Fibroblast of peridontal ligament (primary cell): ENCODE results near the gene FHDC1.
"Not testable (repeated sequence)": the region's sequence is repeated elsewhere in the genome, so short reads cannot be mapped to it uniquely, and the experiment has no call there.

Experiments
- DNase-seq: peaks from one replicate; pipeline ENCODE4 v3.0.0-alpha.2; 2010; ENCODE audit errors: extremely low read depth

FHDC1 gene, protein sequence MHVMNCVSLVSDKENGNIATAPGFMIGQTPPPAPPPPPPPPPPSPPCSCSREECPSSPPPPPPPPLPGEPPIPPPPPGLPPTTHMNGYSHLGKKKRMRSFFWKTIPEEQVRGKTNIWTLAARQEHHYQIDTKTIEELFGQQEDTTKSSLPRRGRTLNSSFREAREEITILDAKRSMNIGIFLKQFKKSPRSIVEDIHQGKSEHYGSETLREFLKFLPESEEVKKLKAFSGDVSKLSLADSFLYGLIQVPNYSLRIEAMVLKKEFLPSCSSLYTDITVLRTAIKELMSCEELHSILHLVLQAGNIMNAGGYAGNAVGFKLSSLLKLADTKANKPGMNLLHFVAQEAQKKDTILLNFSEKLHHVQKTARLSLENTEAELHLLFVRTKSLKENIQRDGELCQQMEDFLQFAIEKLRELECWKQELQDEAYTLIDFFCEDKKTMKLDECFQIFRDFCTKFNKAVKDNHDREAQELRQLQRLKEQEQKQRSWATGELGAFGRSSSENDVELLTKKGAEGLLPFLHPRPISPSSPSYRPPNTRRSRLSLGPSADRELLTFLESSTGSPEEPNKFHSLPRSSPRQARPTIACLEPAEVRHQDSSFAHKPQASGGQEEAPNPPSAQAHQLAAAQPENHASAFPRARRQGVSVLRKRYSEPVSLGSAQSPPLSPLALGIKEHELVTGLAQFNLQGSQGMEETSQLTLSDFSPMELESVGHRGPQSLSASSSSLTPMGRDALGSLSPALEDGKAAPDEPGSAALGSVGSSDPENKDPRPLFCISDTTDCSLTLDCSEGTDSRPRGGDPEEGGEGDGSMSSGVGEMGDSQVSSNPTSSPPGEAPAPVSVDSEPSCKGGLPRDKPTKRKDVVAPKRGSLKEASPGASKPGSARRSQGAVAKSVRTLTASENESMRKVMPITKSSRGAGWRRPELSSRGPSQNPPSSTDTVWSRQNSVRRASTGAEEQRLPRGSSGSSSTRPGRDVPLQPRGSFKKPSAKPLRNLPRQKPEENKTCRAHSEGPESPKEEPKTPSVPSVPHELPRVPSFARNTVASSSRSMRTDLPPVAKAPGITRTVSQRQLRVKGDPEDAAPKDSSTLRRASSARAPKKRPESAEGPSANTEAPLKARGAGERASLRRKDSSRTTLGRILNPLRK

DNA sequence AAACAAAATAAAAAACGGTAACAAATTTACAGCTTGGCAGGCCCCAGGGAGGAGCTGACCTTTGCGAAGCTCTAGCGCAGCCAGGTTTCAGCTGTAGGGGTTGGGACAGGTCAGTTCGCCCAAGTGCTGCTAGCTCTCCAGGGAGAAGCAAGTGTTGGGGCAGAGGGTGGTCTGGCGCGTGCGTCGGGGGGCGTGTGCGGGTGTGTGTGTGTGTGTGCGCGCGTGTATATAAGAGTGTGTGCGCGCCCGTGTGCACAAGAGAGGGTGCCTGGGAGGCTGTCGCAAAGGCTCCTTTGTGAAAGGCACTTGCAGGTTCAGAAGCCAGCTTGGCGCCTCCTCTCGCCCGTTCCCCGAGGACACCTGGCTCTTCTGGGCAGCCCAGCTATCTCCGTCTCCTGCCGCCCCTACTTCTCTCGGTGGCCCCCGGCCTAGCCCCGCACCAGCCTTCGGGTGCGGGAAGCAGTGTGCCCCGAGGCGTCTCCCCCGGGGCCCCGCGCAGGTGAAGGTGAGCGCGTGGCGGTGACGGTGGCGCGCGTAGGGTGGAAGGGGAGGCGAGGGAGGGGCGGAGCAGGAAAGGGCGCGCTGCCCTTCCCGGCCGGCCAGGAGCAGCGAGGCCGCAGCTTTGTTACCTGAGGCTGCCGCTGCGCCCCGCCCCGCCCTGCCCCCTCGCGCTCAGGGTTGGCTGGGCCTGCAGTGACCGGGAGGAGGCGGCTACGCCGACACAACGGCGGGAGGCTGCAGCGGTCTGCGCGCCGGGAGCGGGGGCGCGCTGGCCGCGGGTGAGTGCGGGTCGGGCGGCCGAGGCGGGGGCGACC lies at the start of gene FHDC1:
Gene FHDC1, plus strand, starts transcription at position 693 of the 815 bp plus-strand sequence. CDS start 6,735 bp downstream, outside the sequence.
- no peak for DNase-seq

DNA sequence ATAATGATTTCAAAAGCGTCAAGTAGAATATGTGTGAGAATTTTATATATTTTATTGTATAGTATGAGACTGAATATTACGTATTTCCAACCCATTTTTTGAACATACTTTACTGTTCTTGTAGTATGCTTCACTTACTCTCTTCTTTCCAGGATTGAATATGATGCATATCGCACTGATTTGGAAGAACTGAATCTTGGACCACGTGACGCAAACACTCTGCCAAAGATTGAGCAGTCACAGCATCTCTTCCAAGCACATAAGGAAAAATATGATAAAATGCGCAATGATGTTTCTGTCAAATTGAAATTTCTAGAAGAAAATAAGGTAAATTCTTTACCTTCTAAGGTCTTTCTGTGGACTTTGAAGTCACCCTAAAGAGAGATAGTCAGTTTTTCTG lies 48.1 kb upstream of the FHDC1 start:
- no peak for DNase-seq

DNA sequence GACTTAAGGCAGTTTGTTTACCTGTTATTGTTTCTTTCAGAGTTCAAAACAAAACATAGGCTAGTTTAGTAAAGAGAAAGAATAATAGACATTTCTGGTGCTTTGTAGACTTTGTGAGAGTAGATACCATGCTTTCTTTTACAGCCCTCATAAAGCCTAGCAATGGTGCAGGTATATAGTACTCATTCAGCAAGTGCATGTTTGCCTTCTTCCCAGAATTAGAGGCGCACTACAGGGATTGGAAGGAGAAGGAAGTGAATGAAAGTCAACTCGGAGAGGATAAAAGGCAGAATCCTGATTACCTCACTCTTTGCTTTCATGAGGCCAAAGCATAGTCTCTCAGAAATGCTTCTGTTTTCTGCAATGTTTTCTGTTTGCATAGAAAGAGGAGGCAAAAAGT lies 43.1 kb upstream of the FHDC1 start:
- no peak for DNase-seq

DNA sequence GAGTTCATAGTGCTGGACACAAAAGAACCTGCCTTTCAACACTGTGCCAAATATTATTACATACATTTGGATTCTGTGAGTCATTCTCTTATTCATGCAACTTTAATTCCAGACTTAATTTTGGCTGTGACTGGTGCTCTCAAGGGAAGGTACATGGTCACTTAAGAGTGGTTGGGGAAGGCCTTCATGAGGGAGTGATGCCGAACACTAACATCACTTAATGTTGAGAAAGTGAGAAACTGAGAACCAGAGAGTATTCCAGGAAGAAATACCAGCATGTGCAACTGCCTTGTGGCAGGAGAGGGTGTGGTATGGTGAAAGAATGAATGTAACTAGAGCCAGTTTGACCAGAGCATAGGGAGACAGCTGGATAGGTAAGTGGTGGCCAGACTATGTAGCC lies 41.5 kb upstream of the FHDC1 start:
- DNase-seq: peak; percentile 63

DNA sequence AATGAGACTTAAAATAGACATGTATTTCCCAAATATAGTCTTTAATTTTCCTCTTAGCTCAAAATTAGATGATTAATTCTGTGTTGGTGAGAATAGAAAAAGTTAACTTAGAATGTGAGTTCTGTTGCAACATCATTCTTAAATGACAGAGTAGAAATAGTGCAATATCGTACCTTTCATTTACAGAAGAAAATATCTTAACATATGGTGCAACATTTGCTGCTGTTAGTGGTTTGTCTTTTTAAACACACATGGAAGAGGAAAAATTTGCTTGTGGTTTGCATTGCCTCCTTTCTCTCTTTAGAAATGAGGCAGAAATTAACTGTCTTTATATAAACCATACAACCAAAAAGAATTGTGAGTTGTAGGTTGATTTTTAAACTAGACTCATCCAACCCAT lies 39.3 kb upstream of the FHDC1 start:
- DNase-seq: peak; percentile 84

DNA sequence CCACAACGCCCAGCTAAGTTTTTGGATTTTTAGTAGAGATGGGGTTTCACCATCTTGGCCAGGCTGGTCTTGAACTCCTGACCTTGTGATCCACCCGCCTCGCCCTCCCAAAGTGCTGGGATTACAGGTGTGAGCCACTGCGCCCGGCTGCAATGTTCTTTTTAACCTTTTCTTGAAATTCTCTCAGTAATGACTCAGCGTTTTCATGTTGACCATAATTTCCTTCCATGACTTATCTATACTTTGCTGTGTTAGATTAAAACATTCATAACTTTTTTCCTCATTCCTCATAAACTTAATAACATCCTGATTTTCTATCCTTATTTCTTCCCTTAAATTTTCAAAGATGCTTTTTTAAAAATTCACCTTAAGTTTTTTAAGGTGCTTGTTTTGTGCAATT lies 38.0 kb upstream of the FHDC1 start:
- DNase-seq: not testable (repeated sequence)

DNA sequence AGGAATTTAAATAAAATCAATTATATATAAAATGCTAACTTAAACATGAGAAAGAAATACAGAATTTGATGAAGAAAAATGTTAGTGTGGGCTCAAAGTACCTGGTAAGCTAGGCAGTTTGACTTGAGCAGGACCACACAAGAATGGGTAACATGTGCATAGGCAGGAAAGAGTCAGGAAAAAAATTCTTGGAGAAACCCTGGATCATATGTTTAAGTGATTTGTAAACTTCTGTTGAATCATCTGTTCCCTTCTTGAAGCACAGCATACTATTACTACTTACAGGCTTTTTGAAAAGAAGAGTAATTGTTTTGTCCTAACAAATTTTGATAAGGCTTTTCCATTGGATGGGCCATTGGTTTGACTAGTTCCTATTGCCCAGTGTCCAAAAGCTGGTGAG lies 37.5 kb upstream of the FHDC1 start:
- DNase-seq: no peak

DNA sequence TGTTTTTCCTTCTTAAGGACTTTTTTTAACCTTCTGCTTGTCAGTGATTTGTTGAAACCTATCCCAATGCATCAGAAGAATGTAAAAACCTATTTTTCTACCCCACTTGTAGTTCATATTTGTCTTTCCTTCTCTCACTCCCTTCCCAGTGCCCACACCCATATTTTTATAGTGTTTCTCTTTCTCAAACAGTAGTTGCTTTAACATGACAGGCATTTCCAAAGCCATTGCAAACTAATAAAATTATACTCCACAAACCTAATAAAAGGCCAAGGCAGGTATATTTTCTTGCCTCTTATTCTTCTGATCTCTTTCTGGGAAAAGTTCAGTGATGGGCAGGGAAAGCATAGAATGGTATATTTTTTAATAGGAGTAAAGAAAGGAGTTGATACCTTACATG lies 35.7 kb upstream of the FHDC1 start:
- DNase-seq: no peak

DNA sequence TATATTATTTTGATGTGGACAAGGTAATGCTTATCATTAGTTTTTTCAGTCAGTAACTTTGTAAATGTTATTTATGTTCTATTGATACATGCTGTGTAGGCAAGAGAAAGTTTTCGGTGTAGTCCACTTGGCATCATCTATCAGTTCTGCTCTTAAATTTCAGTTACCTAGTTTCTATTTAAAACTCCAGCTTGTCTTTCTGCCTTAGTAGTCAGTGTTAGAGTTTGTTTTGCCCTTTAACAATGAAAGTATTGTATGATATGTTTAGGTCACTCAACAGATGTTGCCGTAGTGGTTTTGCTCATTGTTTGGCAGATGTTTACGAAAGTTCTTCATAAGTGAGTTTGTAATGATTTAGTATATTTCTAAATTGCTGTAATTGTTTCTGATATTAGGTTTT lies 34.9 kb upstream of the FHDC1 start:
- no peak for DNase-seq

DNA sequence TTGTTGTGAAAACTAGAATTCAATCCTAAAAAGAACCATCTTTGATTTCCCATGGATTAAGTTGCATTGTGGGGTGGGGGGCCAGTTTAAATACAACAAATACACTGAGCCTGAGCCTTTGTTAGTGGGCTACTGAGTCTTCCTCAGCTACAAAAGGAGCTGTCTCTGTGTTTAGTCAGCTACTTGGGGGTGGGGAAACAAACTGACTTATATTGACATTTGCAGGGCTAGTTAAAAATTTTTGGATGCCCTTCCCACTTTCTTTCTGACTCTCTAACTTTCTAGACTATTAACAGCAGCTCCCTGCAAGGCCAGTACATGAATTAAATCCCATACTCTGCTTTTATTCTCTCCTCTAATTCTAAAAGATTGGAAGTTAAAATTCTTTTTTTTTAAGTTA lies 32.5 kb upstream of the FHDC1 start:
- DNase-seq: no peak

DNA sequence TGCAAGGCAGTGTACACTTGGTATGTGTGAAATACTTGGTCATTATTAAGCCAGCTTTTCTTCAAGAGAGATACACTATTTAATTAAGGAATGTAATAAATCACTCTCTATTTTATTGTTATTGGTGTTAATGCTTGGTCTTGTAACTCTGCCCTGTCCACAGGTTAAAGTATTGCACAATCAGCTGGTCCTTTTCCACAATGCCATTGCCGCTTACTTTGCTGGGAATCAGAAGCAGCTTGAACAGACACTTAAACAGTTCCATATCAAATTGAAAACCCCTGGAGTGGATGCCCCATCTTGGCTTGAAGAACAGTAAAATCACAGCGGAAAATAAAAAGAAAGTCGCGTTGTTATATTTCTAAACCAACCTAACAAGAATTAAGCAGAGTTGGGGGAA lies 26.2 kb upstream of the FHDC1 start:
- DNase-seq: no peak

DNA sequence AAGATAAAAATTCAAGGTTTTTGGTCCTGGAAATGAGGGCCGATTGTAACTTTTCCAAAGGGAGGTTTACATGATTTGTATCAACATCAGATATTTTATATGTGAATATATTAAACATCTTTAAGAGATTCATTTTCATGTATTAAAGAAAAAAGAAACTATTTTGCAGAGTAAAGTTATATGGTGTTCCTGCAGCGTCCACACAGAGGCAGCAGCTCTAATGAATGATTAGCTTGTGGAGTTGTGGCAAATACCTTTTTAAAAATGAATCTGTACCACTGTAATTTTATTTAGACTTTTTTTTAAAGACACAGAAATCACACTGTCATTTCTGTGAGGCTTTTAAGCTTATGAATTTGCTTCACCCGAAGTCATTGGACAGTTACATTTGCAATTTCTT lies 25.6 kb upstream of the FHDC1 start:
- no peak for DNase-seq

DNA sequence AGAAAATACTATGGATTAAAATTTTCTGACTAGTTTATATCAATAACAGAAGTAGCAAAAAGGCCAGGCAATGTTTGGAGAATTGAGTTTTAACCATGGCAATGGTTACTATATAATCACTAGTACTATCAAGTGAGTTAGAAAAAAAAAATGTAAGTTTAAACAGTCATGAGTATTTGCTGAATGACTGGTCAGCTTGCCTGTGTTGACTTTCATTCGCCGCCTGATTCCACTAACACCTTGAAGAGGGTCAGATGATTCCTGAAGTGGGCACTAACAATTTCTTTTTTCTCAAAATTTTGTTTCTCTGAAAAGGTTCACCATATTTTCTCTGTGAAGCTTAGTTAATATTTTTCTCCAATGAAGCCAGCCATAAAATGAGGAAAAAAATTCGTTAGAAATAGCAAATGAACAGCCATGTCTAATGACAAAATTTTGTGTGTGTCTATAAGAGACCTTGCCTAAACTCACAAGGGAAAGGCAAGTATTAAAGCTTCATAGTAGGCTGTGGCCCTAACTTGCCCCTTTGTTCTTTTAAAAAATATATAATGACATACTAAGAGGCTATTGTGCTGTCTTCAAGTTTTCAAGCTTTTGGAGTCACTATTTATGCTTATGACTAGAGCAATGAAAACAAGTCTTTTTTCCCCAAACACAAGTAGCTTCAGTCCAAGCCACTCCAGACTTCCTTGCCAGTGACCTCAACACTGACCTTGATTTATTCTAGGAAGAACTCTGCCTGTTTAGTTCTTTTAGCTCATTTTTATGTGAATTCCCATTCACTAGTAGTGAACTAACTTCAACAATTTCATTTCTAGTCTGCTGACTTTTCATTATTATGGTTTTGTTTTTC lies 18.4 kb upstream of the FHDC1 start:
- no peak for DNase-seq

DNA sequence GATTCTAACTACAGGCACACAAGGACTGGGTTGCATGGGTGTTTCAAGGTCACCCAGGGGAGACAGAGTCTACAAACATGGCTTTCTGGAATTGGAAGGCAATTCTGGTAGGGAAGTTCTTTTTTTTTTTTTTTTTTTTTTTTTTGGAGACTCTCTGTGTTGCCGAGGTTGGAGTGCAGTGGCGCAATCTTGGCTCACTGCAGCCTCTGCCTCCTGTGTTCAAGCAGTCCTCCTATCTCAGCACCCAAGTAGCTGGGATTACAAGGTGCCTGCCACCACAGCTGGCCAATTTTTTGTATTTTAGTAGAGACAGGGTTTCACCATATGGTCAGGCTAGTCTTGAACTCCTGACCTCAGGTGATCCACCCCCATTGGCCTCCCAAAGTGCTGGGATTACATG lies 16.3 kb upstream of the FHDC1 start:
- no peak for DNase-seq

DNA sequence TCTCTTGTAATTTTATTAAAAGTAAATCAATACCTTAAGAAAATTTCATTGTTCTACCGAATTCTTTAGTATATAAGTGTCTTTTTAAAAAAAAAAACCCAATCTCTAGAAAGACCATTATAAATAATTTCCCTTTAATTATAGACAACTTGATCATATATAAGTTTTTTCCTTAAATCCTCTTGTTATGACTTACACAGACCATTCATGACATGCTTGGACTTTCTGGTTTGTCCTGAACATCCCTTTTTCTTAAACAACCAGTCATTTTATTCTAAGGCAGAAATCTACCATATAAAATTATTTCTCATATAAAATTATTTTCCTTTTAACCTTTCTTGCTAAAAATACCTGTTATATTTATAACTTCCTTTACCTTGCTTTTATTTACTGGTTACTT lies 15.4 kb upstream of the FHDC1 start:
- no peak for DNase-seq

DNA sequence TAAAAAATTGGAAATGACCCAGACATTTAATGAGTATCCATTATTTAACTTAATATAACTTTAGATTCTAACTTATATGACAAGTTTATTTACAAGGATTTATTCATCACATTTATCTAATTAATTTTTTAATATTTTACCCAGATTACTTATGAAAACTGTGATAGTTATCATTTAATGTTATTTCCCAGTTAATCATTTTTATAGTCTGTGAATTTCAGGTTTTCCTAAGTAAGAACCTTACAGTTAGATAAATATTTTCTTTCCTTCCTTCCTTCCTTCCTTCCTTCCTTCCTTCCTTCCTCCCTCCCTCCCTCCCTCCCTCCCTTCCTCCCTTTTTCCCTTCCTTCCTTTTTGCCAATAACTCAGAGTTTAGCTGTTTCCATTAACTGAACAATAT lies 14.8 kb upstream of the FHDC1 start:
- DNase-seq: no peak

DNA sequence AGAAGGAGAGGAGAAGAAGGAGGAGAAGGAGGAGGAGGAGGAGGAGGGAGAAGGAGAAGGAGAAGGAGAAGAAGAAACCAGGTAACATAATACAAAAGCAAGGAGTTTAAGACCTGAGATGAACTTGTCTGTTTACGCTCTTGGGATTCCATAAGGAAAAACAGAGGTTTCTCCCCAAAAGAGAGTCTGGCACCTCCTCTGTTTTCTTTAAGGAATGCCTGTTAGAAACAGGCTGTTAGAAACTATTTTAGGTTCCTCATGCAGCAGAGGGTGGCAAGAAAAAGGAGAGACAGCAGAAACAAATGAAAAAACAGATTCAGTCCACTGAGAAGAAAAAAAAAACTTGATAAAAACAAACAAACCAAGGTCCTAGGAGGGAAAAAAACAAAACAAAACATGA lies 10.3 kb upstream of the FHDC1 start:
- no peak for DNase-seq

DNA sequence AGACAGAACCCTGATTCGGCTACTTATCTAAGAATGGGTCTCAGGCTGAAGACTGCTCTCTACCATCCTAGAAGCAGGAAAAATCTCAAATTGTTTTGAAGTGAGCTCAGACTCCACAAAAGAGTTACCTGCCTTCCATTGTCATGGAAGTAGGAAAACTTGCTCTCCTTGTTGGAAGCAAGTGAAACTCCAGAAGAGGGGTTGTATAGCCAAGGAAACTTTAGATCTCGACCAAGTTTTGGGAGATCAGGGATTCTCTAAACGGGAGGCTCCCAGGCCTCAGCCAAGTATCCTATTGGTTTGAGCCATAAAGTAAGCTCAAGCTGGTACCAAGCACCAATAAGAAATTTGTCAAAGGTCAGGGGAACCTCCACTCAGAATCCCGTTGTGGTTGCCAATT lies 9.2 kb upstream of the FHDC1 start:
- no peak for DNase-seq

DNA sequence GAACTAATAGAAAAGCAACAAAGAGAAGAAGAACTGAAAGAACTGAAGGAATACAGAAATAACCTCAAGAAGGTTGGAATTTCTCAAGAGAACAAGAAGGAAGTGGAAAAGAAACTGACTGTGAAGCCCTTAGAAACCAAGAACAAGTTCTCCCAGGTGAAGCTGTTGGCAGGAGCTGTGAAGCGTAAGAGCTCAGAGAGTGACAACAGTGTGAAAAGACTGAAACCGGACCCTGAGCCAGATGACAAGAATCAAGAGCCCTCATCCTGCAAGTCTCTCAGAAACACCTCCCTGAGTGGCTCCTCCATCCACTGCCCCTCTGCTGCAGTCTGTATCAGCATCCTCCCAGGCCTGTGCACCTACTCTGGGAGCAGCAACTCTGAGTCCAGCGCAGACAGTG lies 8.4 kb upstream of the FHDC1 start:
- DNase-seq: no peak

DNA sequence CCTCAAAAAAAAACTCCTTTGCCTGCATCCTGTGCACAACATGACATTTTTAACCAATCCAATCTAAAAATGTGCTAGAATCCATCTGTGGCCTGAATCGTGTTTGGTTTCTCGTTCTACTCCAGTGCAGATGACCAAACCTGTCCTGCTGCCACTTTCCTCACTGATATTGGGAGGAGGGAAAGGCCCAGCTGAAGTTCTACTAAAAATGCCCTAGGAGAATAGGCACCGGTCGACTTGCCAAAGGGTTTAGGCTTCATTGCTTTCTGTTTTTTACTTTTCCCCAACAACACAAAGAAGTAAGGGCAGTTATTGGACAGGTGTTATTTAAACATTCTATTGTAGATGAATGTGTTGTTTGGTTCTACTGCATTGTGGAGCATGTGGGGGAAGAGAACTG lies 7.8 kb upstream of the FHDC1 start:
- DNase-seq: no peak

DNA sequence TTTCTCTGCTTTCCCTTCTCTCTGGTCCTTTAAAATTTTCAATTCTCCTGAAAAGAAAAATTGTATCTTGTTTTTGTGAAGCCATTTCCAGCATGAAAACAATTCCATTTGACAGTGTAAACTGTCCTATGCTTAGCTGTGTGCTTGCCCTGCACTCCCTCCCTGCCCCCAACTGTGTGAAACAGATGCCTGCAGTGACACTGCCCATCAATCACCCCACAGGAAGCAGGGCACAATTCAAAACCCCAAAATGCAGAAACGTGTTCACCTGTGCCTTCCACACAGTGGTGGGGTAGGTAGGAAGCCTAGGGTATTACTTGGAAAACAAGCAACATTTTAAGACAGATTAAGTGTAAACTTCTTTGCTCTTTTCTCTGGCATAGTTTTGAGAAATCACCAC lies 6.2 kb upstream of the FHDC1 start:
- no peak for DNase-seq
